NCI-H748 treated with DMSO at 0.1 percent for 48 hours (cell line): ENCODE measurements around the gene KCNMA1.
"Not testable (repeated sequence)": the region's sequence is repeated elsewhere in the genome, so short reads cannot be mapped to it uniquely, and the experiment has no call there.

Experiments used
- DNase-seq: peaks from one replicate; lab custom pipeline; 2025; lab: John Stamatoyannopoulos, UW

The KCNMA1 gene

DNA sequence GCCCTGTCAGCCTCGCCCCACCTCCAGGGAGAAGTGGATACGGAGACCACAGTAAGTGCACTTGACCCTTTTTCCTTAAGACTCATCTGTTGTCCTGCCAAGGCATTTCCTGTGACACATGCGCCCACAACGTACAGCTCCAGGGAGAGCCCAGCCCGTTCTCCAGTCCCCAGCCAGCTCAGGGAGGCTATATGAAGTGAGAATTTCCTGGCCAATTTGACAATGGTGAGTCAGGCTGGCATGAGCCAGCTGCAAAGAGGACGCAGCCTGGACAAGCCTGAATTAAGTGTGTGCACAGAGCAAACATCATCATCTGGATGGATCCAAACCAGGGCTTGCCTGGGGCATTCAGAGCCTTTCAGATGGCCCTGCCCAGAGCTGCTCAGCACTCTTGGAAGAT lies 244.8 kb downstream of the KCNMA1 start:
- peak; percentile 25 for DNase-seq

DNA sequence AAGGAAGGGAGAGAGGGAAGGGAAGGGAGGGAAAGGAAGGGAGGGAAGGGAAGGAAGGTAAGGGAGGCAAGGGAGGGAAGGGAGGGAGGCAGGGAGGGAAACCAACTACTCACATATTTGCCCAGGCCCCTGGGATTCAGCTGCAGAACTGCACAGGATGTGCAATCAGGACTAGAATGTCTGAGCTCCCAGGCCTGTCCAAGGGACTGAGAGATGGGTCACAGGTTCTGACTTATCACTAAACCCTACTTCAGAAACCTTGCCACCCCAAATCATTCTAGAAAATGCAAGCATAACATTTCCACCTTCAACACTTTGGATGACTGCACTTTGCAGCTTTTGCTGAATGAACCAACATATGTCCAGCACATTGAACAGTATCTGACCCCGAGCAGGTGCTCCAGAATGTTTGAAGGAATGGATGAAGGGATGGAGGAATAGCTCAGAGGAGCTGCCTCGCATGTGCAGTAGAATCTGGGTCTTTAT lies 245.3 kb downstream of the KCNMA1 start:
- DNase-seq: no peak

DNA sequence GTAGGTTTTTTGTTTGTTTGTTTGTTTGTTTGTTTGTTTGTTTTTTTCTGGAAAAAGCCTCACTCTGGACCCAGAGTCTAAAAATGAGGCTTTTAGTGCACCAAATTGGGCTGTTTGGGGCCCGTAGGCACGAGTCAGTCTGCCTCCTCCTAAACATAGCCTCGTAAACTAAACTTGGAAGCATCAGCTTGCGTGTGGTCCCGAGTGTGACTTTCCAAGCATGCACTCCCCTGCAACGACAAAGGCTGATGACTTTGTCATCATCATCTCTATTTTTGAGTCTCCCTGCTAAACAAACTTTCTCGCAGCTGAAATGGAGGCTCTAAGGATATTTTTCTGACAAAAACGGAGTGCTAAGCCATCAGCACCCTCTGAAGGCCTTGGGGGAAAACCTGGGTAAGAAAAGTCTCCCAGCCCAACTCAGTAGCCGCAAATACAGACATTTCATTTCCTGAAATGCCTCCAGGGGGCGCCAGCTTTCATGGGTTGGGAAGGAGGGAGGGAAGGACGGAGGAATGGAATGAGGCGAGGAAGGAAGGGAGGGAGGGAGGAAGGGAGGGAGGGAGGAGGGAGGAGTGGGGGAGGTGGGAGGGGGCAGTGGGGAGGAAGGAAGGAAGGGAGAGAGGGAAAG lies 245.9 kb downstream of the KCNMA1 start:
- peak; percentile 22 for DNase-seq

DNA sequence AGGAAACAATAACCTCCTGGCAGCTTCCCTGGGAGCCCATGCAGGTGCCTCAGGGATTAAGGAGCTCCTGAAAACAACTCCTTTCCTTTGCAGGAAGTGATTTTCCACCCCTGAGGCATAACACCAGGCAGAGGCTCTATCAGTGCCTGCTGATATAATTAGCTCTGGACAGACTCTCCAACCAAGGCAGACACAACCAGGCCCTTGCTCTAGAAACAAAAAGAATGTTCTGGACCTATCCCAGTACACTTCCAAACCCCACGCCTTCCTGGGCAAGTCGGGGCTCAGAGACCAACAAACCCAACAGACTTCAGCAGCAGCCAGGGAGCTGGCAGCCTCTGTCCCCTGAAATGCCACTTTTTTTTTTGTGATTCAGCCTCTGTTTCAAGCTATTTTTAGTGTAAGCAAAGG lies 247.1 kb downstream of the KCNMA1 start:
- DNase-seq: no peak

DNA sequence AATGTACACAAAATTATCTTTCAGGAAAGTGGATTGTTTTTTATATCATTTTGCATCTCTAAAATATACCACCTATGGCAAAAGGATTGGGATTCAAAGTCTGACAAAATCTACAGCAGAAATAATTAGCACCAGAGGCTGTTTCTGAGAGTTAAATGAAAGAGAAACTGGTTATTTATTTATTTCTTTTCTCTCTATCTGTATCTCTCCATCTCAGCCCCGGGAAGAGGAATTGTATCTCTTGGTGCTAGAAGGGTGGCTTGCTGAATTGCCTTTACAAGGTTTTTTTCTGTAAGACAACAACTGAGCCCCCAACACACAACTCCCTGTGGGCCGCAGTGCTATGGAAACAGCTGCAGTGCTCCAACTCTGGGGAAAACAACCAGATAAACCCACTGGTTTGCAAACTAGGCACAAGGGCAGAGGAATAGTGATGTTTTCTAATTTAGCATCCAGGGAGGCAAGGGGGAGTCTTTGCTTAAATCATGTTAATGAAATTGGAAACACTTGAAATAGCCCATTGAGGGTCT lies 249.0 kb downstream of the KCNMA1 start:
- DNase-seq: no peak

DNA sequence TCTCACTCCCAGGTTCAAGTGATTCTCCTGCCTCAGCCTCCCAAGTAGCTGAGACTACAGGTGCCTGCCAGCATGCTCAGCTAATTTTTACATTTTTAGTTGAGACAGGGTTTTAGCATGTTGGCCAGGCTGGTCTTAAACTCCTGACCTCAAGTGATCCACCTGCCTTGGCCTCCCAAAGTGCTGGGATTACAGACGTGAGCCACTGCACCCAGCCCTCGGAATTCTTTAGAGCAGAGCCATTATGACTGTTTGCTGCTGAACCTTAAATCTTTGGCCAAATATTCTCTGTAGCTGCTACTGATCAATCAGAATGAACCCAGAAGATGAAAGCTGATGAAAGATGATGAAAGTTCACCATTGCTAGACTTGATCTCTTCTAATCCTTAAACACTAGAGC lies 249.9 kb downstream of the KCNMA1 start:
- not testable (repeated sequence) for DNase-seq

DNA sequence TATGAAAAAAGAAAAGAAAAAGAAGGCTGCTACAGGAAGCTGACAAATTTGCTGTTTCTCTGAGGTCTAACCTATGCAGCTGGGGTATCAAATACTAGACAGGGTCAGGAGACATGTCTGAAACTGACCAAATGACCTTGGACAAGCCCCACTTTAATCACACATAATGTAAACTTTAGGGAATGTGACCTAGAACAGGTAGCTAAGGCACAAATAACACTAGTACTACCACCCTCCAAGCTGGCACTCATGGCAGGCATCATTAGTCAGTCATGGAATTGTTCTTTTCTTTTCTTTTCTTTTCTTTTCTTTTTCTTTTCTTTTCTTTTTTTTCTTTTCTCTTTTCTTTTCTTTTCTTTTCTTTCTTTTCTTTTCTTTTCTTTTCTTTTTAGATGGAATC lies 250.4 kb downstream of the KCNMA1 start:
- no peak for DNase-seq

DNA sequence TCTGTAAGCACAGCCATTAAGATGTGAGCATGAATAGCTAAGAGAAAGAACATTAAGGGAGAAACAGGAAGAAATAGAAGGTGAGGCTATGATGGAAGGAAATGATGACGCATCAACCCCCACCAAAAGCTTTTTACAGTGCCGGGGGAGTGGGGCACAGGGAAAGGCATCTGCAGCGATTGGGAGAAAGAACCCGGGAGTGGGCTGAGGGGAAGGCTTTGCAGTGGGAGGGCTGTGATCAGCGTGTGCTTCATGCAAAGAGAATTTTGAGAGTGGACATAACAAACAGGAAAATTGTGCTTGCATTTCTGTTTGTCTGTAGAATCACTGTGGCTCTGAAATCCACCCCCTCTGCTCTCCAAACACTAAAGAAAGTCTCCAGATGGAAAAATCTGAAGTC lies 250.8 kb downstream of the KCNMA1 start:
- no peak for DNase-seq

DNA sequence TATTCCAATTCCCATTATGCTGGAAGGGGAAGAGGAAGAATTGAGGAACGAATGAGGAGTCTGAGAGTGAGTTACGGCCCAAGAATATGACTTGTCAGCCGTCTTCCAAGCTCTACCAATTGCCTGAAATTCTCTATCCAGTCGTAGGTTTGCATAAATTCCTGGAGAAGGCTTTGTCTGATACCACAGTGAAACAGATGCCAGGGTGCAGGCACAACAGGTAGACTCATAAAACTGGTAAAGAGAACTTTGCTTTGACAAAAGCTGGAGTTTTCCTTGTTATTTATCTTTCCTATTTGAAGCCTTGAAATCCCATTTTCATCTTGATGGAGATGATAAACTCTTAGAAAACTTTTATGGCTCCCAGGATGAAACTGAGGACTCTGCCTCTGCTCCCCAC lies 251.2 kb downstream of the KCNMA1 start:
- DNase-seq: no peak

DNA sequence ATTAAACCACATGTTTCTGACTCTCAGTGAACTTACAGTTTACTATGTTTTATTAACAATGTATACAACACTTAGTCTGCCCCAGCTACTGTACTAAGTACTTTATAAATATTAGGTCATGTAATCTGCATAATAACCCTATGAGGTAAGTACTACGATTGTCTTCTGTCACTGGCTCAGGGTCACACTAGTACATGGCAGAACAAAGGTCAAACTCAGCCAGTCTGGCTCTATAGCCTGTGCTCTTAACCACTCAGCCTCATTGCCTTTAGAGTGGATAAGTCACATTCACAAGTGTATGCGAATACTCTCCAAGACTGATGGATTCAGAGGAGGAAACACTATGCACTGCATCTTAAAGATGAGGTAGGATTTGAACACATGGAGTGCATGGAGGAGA lies 252.3 kb downstream of the KCNMA1 start:
- no peak for DNase-seq

DNA sequence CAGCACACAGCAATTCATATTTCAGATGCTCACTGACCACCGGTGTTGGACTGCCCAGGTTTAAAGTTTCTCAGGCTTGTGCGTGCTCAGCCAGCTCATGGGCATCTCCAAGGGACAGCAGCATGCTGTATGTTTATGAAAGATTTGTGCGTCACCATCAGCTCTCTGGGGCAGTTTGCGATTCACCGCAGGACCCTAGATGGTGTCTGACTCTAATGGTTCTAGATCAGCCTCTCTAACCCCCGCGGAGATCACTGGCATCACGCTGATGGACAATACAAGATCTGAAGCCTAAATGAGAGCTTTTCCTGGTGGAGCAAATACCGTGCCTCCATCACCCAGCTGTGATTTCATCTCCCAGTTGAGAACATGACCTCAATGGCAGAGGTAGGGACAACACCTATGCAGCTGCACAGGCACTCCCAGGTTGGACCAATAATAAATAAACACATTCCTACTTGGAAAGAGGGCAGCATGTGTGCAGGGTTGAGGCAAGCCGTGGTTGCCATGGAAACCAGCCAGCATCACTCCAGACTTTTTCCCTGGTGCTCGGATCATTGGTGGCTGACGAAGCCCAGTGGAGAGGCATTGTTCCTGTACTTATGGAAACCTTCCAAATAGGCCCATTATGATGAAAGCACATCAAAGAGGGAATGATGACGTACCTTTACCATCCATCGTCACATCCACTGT lies 253.6 kb downstream of the KCNMA1 start:
- DNase-seq: peak; percentile 9

DNA sequence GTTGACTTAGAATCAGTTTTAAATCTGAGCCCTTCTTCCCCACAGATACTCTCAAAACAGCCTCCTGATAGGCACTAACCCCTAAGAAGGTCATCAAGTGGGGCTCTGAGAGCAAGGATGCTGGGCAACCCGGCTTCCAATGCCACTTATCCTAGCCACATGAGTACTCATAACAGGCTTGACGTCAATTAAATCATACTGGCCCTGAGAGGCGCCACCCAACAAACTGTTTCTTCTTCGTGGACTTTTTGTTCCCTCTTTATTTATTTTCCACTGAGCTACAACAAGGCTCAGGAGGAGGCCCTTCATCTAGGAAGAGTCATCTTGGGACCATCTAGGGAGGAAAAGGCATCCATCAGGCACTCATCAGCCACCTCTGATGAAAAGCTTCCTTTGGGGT lies 255.9 kb downstream of the KCNMA1 start:
- DNase-seq: no peak

DNA sequence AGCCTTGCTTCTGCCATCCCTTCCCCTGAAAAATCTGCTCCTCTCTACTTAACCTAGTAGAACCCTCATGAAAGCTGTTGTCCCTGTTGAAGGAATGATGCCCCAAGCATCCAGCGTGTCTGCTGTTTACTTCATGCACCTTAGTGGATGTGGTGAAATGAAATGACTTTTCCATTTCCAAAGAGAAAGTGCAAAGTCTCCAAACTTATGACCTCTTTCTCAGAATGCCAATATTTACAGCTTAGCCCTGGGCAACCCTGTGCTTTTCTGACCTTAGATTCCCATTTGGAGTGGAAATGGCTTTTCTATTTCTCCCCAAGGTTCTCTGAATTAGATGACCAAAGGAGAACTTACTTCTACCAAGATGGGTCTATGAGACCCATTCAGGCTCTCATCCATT lies 256.9 kb downstream of the KCNMA1 start:
- no peak for DNase-seq

DNA sequence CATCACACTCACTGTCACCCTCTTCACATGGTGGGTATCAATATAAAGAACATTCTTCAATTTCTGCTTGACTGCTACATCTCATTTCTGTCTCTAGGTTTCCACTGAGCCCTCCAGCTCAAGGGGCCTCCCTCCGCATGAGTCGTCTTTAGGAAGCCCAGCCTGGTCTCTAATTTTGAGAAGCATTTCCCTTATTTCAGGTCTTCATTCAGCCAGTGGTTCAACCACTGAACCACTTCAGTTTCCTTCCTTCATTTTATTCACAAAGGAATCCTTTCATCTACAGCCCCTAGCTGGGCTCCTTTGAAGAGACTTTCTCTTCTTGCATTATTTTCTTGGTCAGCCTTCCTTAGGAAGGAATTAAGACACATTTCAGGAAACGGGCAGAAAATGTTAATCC lies 257.4 kb downstream of the KCNMA1 start:
- no peak for DNase-seq

DNA sequence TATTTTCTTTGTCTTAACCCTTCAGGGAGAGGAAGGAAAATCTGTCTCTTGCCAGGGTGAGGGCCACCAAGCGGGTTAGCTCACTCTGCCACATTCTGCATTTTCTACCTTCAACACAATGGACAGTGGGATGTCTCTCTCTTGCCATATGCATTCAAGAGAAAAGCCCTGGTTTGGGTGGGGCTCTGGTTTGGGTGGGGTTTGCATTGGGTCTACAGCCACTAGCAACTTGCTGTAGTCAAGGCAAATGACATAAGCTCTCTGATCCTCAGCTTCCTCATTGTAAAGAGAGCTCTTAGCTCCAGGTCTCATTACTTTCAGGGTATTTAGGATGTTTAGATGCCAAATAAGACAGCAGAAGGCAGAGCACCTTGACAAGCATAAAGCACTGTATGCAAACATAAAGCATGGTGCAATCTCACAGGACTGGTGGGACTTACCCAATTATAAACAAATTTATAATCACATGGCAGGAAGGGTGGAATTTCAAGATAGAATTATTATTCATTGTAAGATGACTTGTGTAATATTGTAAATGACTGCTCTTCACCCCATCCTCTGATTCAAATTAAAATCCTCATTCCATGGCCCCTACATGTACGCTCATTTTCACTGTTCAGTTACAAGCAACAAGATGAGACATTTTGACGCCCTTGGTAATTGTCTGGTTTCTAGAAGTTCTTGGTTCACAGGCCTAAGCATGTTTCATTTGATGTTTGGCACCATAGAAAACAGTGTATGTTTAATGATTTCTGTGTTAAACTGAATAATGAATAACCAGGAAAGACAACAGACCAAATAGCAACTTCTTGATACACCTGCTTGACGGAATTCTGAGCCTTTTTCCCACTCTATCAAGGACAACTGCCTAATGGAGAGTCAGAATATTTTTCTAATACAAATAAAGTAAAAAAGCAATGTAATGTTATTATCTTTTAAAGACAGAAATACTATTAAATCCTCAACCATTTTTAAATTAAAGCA lies 258.9 kb downstream of the KCNMA1 start:
- DNase-seq: no peak

DNA sequence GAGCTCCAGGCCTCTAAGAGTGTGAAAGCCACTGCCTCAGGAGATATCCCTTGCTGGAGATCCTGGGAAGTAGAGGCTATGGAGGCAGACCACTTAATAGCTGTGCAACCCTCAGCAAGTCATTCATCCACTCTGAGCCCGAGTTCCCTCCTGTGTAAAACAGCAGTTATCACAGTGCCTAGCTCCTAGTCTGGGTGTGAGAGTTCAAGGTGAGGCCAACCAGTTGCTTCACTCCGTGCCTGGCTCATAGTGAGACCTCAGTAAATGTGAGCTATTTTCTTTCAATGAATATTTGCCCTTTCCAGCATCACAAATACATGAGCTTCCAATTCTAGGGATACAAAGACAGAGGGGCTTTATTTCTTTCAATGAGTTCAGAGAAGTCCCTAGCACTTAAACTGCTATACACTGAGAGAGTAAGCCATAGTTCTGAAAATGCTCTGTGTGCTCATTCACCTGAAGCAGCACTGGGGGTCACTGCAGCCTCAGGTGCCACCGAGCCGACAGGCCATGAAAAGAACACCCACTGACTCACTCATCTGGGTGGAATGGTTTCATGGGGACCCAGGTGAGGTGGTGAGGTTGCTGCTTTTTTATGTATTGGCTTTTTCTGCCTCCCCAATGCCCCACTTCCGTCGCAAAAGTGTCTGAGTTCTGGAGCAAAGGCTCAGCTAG lies 259.8 kb downstream of the KCNMA1 start:
- no peak for DNase-seq

DNA sequence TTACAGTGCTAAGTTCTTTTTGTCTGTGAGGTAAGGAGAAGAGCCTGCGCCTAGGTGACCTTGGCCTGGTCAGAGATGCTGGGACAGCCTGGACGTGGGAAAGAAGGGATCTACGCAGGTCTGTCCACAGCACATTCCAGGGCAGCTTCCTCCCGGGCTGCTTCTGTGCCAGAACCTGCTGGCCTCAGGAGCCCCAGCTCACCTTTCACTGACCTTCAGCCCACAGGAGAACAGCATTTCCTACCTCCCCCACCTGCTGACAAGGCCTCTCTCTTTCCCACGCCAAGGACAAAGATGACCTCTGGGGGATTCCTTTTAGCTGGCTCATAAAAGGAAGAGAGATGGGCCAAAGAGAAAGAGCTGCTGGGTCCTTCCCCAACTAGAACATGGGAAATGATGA lies 260.6 kb downstream of the KCNMA1 start:
- no peak for DNase-seq

DNA sequence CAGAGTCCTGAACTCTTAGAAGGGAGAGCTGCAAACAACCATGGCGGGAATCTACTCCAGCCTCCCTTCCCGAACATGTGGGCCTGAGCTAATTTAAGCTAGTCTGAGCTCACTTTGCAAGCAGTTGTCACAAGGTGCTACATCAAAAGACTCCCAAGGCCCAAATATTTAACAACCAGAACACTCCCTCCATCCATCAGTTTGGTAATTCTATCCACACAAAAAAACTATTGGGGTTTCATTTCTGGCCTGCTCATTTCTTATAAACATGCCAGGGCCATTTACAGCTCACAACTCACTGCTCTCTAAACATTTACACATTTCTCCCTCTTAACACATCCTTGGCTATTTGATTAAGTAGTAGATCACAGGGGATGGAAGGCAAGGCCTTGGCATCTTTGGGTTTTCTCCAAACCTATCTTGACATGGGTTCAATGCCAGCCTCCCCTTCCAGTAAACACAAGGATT lies 263.4 kb downstream of the KCNMA1 start:
- no peak for DNase-seq

DNA sequence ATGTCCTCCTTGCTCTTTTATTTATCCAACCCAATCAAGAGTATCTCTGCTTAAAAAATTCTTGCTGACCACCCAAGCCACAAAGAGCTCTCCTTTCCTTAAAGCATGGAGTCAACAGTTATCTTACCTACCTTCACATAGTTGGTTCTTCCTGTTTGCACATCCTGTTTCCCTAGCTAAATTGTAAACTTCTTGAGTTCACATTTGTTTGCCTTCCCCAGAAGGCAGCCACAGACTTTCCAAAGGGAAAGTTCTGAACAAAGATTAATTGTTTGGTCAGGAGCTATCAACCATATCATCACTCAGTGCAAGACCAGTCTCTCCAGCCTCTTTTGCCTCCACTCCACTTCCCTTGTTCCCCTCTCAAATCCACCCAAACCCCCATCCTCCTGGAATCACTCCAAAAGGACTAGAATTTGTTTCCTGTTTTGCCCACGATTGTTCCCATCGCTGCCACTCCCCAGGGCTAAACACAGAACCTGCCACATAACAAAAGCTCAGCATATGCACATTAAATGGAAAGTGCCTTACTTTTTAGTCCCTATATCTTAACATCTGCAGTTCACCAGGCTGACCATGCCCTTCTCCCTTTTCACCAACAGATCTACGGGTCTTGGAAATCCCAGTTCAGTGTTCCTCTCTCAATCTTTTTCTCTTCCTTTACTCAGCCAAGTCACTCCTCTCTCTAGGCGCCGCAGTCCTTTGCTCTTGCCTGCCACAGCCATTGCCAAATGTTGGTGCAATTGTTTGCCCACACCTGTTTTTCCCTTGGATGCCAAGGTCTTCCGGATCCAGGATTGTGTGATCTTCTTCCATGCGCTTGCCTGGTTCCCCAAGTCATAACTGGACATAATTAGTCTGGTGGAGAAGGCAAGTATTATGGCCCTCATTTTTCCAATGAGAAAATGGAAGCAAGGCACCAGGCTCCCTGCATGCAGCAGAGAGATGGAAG lies 265.5 kb downstream of the KCNMA1 start:
- DNase-seq: no peak

DNA sequence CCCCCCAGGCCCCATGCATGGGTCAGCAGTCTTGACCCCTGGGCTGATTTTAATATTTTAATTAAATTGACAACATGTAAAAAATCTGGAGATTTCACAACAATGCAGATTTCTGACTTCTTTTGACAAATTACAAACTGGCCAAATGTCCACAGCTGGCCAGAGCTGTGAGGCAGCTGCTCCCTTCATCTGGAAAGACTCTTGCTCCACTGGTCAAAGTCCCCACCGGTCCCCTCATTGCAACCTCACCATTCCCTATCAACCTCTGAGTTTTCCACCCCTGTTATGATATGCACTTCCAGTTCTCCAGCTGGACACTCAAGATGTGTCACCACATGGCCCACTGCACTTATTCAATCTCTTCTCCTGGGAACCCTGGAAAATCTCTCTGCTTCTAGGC lies 266.2 kb downstream of the KCNMA1 start:
- DNase-seq: no peak

DNA sequence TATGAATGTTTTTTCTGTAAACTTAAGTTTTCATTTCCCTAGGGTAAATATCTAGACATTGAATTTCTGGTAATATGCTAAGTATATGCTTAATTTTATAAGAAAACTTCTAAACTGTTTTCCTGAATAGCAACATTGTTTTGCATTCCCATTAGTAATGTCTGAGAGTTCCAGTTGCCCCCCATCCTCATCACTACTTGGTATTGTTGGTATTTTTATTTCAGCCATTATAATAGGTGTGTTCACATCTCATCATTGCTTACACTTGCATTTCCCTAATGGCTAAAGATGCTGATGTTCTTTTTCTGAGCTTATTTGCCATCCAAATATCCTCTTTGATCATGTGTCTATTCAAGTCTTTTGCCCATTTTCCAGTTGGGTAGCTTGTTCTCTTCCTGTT lies 269.6 kb downstream of the KCNMA1 start:
- DNase-seq: no peak
